ENCODE measurements around the gene EDN3.

DNA sequence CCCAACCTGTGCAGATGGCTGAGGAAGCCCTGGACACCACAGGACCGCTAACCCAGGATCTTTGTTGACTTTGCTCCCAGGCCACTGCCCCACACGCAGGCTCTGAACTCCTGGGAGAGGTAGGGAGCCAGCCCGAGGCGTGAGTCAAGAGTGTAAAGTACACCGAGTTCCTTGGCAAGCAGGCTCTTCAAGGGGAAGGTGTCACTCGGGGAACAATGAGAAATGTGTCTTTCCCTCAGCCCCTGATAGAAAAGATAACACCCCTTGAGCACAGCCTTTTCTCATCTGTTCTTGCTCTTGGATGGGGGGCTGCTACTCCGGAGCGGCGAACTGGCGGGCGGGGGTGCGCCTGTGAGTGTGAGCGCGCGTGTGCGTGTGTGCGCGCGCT lies 472 bp upstream of the EDN3 start:
- TF ChIP-seq, protein P1, sequence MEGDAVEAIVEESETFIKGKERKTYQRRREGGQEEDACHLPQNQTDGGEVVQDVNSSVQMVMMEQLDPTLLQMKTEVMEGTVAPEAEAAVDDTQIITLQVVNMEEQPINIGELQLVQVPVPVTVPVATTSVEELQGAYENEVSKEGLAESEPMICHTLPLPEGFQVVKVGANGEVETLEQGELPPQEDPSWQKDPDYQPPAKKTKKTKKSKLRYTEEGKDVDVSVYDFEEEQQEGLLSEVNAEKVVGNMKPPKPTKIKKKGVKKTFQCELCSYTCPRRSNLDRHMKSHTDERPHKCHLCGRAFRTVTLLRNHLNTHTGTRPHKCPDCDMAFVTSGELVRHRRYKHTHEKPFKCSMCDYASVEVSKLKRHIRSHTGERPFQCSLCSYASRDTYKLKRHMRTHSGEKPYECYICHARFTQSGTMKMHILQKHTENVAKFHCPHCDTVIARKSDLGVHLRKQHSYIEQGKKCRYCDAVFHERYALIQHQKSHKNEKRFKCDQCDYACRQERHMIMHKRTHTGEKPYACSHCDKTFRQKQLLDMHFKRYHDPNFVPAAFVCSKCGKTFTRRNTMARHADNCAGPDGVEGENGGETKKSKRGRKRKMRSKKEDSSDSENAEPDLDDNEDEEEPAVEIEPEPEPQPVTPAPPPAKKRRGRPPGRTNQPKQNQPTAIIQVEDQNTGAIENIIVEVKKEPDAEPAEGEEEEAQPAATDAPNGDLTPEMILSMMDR (IDR thresholded peaks at IDR 0.05): no peak
- no peak for TF ChIP-seq POLR2AphosphoS5 (IDR thresholded peaks at IDR 0.05)
